GM10248 (cell line): ENCODE measurements around the gene CTNNA3.

Experiments used
- CTCF ChIA-PET: fragments of 300-600 bp; sonication (Branson Sonifier 250); formaldehyde crosslinking; extraction: SDS; loops from one replicate; lab custom pipeline; 2021; ENCODE audit warnings: antibody characterized with exemption; lab: Yijun Ruan, JAX
- POLR2A ChIA-PET: fragments of 350-650 bp; sonication (Branson Sonifier 250); formaldehyde crosslinking; extraction: SDS; loops from one replicate; lab custom pipeline; 2020; ENCODE audit warnings: antibody characterized with exemption; lab: Yijun Ruan, JAX
- DNase-seq: peaks from one replicate; pipeline ENCODE4 v3.0.0; 2012; ENCODE audit errors: extremely low spot score
- TF ChIP-seq, protein P1 (sequence below): IDR thresholded peaks from 2 replicates; pipeline ENCODE4 v1.5.1; 2012; ENCODE audit warnings: mild to moderate bottlenecking, low read depth; ENCODE audit errors: extremely low read depth, missing control alignments, control extremely low read depth

Gene CTNNA3

DNA sequence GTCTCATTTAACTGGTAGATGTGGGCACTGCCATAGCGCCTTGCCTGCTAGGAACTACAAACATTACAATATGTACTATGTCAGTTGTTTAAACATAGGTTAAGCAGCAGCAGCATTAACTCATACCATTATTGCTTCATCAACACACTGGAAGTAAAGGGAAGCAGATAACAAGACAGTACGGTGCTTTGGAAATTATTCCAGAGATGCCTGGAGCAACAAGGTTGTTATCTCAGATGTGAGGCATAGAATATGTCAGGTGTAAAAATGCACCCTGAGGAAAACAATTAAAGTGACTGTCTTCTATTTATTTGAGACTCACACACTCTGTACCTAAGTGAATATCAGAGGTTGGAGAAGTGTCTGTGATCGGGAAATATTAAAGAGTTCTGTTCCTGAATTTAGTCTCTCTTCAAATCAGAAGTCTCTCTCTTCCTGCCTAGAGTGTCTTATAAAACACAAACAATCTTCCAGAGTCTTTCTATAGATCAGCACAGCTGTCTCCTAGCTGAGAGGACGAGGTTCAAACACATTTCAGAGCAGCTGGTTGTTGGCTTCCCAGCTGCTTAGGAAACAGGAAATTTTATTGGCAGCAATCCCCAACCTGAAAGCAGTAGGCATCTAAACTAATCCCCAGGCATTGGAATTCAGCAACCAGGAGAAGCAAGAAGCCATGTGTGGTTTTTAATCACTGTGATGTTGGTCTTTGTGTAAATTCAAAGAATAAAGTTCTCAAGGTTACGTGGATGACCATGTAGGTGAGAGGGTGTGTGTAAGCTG is 1764.5 kb downstream of the CTNNA3 start:
- POLR2A ChIA-PET, result no interaction called here
- TF ChIP-seq, protein P1, sequence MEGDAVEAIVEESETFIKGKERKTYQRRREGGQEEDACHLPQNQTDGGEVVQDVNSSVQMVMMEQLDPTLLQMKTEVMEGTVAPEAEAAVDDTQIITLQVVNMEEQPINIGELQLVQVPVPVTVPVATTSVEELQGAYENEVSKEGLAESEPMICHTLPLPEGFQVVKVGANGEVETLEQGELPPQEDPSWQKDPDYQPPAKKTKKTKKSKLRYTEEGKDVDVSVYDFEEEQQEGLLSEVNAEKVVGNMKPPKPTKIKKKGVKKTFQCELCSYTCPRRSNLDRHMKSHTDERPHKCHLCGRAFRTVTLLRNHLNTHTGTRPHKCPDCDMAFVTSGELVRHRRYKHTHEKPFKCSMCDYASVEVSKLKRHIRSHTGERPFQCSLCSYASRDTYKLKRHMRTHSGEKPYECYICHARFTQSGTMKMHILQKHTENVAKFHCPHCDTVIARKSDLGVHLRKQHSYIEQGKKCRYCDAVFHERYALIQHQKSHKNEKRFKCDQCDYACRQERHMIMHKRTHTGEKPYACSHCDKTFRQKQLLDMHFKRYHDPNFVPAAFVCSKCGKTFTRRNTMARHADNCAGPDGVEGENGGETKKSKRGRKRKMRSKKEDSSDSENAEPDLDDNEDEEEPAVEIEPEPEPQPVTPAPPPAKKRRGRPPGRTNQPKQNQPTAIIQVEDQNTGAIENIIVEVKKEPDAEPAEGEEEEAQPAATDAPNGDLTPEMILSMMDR, result no peak
- no peak for DNase-seq
- CTCF ChIA-PET, result interaction anchor here (0.9 to 1.5 kb wide), 2 partner anchors 10 to 12 kb away, joined by 3 read pairs; no protein-coding TSS in a partner anchor

DNA sequence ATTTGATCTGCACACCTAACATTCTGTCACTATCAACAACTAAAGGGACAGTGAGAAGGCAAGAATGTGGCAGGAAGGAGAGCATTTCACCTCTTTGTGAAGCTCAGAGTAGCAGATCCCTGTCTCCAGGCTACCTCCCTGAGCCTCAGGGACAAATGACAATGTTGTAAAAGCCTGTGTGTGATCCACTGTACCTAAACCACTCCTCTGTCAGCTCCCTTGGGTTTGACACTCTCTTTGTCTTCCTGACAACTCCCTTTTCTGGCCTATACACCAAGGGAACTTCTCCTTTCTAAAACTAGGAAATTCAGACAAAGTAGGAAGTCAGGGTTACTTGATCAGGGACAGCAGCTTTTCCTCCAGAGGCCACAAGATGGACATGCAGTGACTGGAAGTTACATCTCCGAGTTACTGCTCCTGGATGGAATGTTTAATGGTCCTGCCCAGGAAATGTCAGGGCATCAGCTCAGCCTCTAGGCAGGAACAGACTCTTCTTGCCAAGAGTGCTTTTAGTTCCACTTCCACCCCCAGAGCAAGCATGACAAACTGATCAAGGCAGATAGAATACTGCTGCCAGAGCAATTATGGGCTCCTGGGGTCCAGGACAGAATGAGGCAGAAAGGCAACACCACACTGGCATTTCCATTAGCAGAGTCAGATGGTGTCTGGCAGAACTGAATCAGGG is 1784.7 kb downstream of the CTNNA3 start:
- TF ChIP-seq, protein P1, result no peak
- CTCF ChIA-PET, result interaction anchor here (1.0 kb wide), 1 partner anchor 12 kb away, joined by 3 read pairs; no protein-coding TSS in a partner anchor
- POLR2A ChIA-PET, result interaction anchor here (0.5 kb wide), 1 partner anchor 131 kb away, joined by 7 read pairs; no protein-coding TSS in a partner anchor
- no peak for DNase-seq

DNA sequence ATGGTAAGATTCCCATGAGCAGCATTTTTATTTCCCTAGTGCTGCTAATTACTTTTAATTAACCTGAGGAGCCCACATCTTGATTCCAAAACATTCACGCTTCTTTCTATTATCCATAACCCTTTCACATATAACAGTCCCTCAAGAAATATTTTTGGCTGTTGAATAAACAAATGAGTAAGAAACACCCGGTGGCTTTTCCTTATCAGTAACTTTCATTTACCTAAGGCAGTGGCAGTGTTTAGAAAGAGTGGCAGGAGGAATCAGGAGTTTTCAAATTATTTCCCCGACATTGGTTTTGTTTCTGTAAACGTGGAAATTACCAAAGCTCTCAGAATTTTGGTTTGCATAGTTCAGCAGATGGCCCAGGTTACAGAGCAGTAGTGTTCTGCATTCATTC is 1785.8 kb downstream of the CTNNA3 start:
- CTCF ChIA-PET, result no interaction called here

DNA sequence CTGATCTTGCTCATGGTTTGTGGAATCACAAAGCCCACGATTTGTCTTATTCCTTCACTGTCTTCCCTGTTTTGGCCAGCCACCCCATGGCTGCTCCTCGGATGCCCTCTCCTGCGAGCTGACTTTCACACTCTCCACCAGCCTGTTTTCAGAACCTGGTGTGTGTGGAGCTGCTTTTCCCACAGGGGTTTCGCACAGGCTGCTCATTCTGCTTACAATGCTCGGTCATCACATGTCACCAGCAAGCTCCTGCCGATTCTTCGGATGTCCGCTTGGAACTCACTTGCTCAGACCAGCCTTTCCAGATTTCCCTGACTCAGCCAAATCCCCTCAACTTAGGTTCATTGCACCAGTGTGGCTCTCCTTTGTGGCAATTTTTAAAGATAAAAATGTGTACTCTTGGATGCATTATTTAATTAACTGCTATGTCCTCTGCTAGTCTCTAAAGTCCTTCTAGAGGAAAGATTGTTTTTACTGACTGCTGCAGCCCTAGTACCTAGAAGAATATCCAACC is 1788.7 kb downstream of the CTNNA3 start:
- CTCF ChIA-PET, result interaction anchor here (0.9 to 1.6 kb wide), 4 partner anchors 10 to 22 kb away, joined by 3 to 5 read pairs (median 4); no protein-coding TSS in a partner anchor
- TF ChIP-seq, protein P1, result no peak
- DNase-seq, result no peak
- POLR2A ChIA-PET, result no interaction called here

More for the DNA sequence above, 1785.8 kb downstream of the CTNNA3 start:
- POLR2A ChIA-PET, result no interaction called here
- no peak for DNase-seq
- TF ChIP-seq, protein P1, result no peak

DNA sequence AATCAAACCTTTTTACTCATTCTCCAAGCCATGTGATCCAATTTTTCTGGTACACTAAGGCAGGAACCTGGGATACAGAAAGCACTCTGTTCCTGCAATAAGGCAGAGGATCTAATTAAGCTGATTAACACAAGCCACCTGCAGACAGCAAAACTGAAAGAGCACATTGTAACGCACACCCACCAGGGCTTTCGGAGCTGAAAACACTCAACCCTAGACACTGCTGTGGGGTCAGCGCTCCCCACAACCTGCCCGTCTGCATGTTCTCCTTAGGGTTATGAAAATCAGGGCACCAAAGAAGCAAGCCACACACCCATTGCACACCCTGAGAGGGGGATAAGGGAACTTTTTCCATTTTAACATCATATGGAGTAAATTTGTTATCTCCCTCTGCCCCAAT is 1792.4 kb downstream of the CTNNA3 start:
- DNase-seq, result no peak
- ChIA-PET CTCF (no interaction called here), POLR2A (no interaction called here)
- TF ChIP-seq, protein P1, result no peak

DNA sequence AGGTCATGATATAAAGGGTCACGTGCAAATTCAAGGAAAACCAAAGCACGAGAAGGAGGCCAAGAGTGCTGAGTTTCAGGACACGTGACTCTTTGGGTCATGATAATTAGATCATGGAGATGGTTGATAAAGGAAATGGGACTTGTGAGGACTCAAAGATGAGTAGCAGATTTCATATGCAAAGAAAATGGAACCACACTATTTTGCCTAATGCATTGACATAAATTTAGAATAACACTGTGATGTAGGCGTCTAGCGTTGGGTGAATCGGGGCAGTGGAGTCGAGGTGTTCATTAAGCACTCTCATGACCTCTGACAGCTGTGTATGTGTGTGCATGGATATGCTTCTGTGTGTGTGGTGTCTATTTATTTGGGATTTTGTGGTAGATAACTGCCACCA is 1795.7 kb downstream of the CTNNA3 start:
- TF ChIP-seq, protein P1, result no peak
- ChIA-PET POLR2A (no interaction called here), CTCF (no interaction called here)
- no peak for DNase-seq
